ENCODE data around the gene CMTM7.

- TF ChIP-seq CTCF (IDR thresholded peaks at IDR 0.05 in 2 of 3, conservative IDR thresholded peaks at IDR 0.05 in 1 of 3; ENCODE audit: control insufficient read depth in 2 of 3, extremely low read depth in 1 of 3, insufficient read depth in 1 of 3, low read depth in 3 of 3, low read length in 3 of 3) = no peak
- TF ChIP-seq MAX (IDR thresholded peaks at IDR 0.05; ENCODE audit: low read depth, low read length) = no peak
- no peak for TF ChIP-seq POLR2A (IDR thresholded peaks at IDR 0.05; ENCODE audit: low read depth, low read length)
- no peak for TF ChIP-seq TCF12 (IDR thresholded peaks at IDR 0.05; ENCODE audit: low read depth, low read length)
- no peak for TF ChIP-seq MLLT1 (IDR thresholded peaks at IDR 0.05)
- TF ChIP-seq NR2F1 (conservative IDR thresholded peaks at IDR 0.05) = no peak
- TF ChIP-seq EP300 (IDR thresholded peaks at IDR 0.05; ENCODE audit: borderline replicate concordance in 1 of 2, control insufficient read depth in 1 of 2, low read depth in 2 of 2, low read length in 2 of 2) = no peak
- no peak for TF ChIP-seq TAF1 (IDR thresholded peaks at IDR 0.05; ENCODE audit: borderline replicate concordance, low read depth, low read length)
- TF ChIP-seq RFX5 (IDR thresholded peaks at IDR 0.05; ENCODE audit: low read depth, low read length) = no peak
- no peak for TF ChIP-seq POLR2AphosphoS2 (IDR thresholded peaks at IDR 0.05; ENCODE audit: low read depth, low read length)
- no peak for TF ChIP-seq PML (IDR thresholded peaks at IDR 0.05; ENCODE audit: low read length)
These were observed 107.3 kb downstream of the CMTM7 start for GRCh38 chr3:32498992-32499391.
